GM10847 (cell line): ENCODE data around the gene FAM53B.

ENCODE experiments used
- POLR2A ChIP-seq: IDR thresholded peaks from 2 replicates; pipeline ENCODE4 v1.6.1; 2011; ENCODE audit not compliant: insufficient read length; ENCODE audit errors: extremely low read depth

FAM53B gene

DNA sequence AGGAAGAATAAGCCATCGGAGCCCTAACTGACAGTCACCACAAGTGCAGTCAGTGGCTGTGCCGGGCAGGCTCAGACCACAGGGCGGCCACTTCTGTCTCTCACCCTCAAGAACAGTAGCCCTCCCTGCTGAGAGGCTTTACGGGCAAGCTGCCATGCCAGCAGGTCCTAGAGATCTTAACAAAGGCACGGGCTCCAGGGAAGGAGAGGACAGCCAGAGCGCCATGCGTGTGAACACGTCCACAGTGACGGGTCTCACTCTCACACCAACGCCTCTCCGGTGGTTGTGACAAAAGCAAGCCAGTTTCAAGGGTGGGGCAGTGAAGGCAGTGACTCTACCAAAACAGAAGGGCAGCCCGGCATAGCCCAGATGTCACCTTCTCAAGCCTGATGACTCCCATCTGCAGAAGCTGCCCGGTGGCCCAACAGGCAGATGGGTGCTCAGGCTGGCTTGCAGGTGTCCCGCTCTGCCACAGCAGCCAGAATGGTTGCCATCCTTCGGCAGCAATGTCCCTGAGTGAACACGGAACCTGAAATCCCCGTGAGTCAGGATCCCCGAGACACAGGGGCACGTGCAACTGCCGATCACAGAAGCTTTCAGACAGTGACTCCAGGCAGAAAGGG lies 102.0 kb downstream of the FAM53B start:
- no peak for TF ChIP-seq POLR2A

GRCh38 chr10:124641282-124642087 lies 102.7 kb downstream of the FAM53B start:
- TF ChIP-seq POLR2A = no peak

GRCh38 chr10:124640538-124641231 lies 103.5 kb downstream of the FAM53B start:
- TF ChIP-seq POLR2A = no peak

GRCh38 chr10:124640056-124640455 lies 104.1 kb downstream of the FAM53B start:
- TF ChIP-seq POLR2A = no peak

- no peak for TF ChIP-seq POLR2A
Measured at GRCh38 chr10:124639646-124640045, 104.5 kb downstream of the FAM53B start.

DNA sequence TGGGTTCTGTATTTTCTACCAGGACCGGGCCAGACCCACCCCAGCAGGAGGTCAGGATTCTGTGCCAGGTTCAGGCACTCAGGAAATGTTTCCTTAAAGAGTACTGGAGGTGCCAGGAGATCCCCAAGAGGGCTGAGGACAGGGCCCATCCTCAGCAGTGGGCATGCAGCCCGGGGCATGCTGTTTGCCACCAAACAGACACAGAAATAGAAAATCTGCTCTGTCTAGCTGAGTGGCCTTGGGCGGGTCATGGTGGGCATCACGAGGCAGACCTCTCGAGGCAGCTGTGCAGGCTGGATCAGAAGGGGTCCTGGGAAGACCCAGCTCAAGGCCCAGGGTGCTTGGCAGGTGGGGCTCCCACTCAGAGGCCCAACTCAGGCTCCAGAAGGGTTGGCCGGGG lies 105.0 kb downstream of the FAM53B start:
- no peak for TF ChIP-seq POLR2A

- TF ChIP-seq POLR2A = no peak
Measured at GRCh38 chr10:124637746-124638145, 106.4 kb downstream of the FAM53B start.

- TF ChIP-seq POLR2A = no peak
Measured at GRCh38 chr10:124637091-124637700, 107.0 kb downstream of the FAM53B start.

DNA sequence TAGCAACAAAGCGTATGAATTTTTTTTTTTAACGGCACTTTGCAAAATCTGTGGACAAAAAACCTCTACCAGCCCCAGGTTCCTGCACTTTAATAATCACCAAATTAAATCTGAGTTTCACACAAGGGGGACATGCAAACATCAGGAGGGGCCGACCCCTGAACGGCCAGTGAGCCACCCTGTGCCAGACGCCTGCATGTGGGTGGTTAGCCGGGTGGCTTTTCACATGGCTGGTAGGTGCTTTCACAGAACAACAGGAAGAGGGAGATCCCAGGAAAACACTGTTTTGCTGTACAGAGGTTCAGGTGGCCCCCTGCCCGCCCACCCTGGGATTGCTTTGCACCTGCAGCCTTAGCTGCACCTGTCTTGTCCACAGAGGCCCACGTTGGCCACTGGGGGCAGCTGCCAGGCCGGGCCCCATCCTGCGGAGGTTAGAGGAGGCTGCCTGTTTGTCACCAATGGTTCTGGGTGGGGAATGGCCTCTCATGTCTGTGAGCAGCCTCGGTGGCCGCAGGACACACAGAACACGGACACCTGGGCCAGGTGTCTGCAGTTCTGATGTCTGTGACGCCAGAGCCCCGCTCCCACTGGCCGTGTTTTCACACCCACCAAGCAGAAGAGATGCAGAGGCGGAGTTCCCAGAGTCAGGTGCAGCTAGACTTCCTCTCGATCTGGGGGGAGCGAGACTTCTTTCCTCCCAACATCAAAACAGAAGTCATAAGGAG lies 107.7 kb downstream of the FAM53B start:
- TF ChIP-seq POLR2A = no peak

GRCh38 chr10:124632566-124632965 lies 111.6 kb downstream of the FAM53B start:
- no peak for TF ChIP-seq POLR2A

DNA sequence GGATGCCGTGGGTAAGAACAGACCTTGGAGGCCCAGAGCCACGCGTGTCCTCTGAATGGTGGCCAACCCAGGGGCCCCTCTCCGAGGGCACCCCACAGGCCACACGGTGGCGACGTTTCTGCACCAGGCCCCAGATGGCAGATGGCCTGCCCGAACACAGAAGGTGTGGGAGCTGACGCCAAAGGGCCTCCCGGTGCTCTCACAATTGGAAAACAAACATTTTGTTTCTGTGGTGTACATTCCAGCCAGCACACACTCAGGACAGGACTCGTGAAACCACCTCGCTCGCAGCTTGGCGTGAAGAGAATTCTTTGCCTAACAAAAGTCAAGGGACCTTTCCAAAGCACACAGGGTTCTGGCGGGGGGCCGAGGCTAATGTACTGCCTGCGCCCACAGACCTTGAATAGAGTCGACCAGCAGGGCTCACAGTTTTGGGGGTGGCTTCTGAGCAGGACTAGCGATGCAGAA lies 112.1 kb downstream of the FAM53B start:
- no peak for TF ChIP-seq POLR2A

DNA sequence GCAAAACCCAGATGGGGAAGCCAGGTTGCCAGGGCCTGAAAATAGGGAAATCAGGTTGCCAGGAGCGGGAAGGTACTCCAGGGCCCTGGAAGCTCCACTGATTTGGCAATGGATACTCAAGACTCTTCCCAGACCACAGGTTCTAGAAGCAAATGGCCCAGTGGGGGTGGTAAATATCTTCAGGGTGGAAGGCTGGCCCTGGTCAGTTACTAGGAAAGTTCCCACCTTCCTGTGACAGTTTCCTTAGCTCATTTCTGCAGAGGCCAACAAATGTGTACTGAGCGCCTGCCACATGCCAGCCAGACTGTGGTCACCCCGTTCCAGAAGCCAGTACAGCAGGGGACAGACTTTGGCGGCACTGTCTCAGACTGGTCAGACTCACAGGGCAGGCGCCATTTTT lies 113.6 kb downstream of the FAM53B start:
- TF ChIP-seq POLR2A = no peak

DNA sequence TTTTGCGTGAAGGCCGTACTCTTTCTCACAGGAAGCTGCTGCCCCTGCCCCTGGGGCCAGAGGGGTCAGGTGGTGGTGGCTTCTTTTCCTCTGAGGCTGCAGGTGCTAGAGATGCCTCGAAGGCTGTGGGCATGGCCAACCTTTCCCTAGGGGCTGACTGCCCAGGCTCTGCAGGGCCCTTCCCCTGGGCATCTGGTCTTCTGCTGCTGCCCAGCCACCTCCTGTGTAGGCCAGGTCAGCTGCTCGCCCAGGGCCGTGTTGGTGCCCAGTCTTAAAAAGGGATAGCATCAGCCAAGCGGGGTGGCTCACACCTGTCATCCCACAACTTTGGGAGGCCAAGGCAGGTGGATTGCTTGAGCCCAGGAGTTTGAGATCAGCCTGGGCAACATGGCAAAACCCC lies 114.3 kb downstream of the FAM53B start:
- TF ChIP-seq POLR2A = no peak

- TF ChIP-seq POLR2A = no peak
Measured at GRCh38 chr10:124629415-124629814, 114.8 kb downstream of the FAM53B start.

DNA sequence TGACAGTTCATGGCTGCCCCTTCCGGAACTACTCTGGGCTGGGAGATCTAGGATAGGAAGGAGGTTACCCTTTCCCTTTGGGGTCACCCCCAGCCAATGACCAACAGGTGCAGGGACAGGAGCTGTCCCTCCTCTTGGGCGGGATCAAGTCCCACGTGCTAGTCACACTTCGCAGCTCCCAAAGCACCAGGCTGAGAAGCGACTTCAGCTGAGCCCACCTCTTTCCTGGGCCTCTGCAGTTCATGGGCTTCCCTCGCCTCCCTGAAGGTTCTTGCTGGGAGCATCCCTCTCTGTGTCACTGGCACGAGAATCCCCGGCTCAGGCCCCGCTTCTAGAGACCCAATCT lies 115.5 kb downstream of the FAM53B start:
- TF ChIP-seq POLR2A = no peak
